ENCODE measurements around the gene DDX23. TPM values are rescaled to one million over a fixed set of nuclear protein-coding genes. Genes with fewer than 3 reads are reported as not detected.
"Not testable (repeated sequence)": the region's sequence is repeated elsewhere in the genome, so short reads cannot be mapped to it uniquely, and the experiment has no call there.

The DDX23 gene
- total RNA-seq, 6 experiments from 2014 or later, result 24.4 to 39.6 (median 31.8) TPM

DNA sequence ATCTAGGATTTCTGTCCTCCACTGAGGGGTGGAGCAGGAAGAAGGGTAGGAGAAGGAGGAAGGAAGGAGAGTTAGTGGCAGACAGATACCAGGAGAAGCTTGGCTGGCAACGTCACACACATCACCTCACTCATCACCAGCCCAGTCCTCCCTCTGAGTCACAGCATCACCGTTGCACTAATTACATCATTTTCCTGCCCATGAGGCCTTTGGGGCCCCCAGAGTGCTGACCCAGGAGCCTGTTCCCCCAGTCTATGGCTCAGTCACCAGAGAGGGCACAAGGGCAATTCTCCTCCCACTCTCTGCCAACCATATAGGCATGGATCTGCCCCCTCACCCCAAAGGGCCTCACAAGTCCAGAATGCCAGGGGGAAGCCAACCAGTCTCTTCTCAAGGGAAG is 9.1 kb upstream of the DDX23 start:
- ATAC-seq, result no peak
- Histone ChIP-seq H3K27ac (no peak overlapping the region), H3K27me3 (no peaks in the 10 kb centered on the region), H3K4me1 (peaks cover 0 to 12% (median 6%) of the 10 kb centered on the region in 4 donors), H3K9me3 (no peaks in the 10 kb centered on the region), H3K4me3 (no peak overlapping the region), H3K36me3 (peaks cover 0 to 48% (median 9%) of the 10 kb centered on the region in 4 donors)
- WGBS (ENCODE audit: insufficient coverage, low coverage, low lambda C conversion rate, missing lambda C conversion rate), result 24% methylated on average over 2 of the region's 2 CpGs
- intact Hi-C loops (cut with DNase I), result no loop called here
- TF ChIP-seq, protein P1, sequence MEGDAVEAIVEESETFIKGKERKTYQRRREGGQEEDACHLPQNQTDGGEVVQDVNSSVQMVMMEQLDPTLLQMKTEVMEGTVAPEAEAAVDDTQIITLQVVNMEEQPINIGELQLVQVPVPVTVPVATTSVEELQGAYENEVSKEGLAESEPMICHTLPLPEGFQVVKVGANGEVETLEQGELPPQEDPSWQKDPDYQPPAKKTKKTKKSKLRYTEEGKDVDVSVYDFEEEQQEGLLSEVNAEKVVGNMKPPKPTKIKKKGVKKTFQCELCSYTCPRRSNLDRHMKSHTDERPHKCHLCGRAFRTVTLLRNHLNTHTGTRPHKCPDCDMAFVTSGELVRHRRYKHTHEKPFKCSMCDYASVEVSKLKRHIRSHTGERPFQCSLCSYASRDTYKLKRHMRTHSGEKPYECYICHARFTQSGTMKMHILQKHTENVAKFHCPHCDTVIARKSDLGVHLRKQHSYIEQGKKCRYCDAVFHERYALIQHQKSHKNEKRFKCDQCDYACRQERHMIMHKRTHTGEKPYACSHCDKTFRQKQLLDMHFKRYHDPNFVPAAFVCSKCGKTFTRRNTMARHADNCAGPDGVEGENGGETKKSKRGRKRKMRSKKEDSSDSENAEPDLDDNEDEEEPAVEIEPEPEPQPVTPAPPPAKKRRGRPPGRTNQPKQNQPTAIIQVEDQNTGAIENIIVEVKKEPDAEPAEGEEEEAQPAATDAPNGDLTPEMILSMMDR (IDR thresholded peaks at IDR 0.05), result no peak
- TF ChIP-seq POLR2A (IDR thresholded peaks at IDR 0.05), result no peak
- DNase-seq, result no peak

DNA sequence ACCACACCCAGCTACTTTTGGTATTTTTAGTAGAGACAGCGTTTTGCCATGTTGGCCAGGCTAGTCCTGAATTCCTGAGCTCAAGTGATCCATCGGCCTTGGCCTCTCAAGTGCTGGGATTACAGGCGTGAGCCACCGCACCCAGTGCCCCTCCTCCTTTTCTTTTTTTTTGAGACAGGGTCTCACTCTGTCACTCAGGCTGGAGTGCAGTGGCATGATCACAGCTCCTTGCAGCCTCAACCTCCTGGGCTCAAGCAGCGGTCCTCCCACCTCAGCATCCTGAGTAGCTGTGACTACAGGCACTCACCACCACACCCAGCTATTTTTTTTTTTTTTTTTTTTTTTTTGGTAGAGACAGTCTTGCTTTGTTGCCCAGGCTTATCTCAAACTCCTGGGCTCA is 8.3 kb upstream of the DDX23 start:
- Histone ChIP-seq H3K36me3 (peaks cover 0 to 48% (median 9%) of the 10 kb centered on the region in 4 donors), H3K4me1 (peaks cover 0 to 12% (median 4%) of the 10 kb centered on the region in 4 donors)
- 86% methylated on average over 4 of the region's 5 CpGs for whole genome bisulfite sequencing (ENCODE audit: insufficient coverage, low coverage, low lambda C conversion rate, missing lambda C conversion rate)
- H3K9me3 ChIP-seq; intact Hi-C loops (cut with DNase I); H3K4me3 ChIP-seq; H3K27ac ChIP-seq; DNase-seq; ATAC-seq; H3K27me3 ChIP-seq: not testable (repeated sequence)

DNA sequence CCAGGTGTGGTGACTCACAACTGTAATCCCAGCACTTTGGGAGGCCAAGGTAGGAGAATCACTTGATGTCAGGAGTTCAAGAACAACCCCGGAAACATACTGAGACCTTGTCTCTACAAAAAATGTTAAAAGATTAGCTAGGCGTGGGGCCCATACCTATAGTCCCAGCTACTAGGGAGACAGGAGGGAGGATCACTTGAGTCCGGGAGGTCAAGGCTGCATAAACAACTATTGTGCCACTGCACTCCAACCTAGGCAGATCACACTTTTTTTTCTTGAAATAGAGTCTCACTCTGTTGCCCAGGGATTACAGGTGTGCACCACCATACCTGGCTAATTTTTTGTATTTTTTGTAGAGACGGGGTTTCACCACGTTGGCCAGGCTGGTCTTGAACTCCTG is 7.6 kb upstream of the DDX23 start:
- WGBS (ENCODE audit: insufficient coverage, low coverage, low lambda C conversion rate, missing lambda C conversion rate), result 83% methylated on average over 5 of the region's 5 CpGs
- H3K4me3 ChIP-seq, result no peak overlapping the region
- no peaks in the 10 kb centered on the region for H3K9me3 ChIP-seq
- H3K27ac ChIP-seq, result no peak overlapping the region
- ATAC-seq (no peak), DNase-seq (no peak)
- intact Hi-C loops (cut with DNase I), result loop anchor here (5.0 to 10.0 kb wide), 2 partner anchors 33 to 75 kb away; no protein-coding TSS in a partner anchor
- no peaks in the 10 kb centered on the region for H3K27me3 ChIP-seq
- no peak for TF ChIP-seq POLR2A (IDR thresholded peaks at IDR 0.05)
- TF ChIP-seq, protein P1 (IDR thresholded peaks at IDR 0.05), result no peak
- peaks cover 0 to 12% (median 4%) of the 10 kb centered on the region in 4 donors for H3K4me1 ChIP-seq
- H3K36me3 ChIP-seq, result peaks cover 0 to 48% (median 9%) of the 10 kb centered on the region in 4 donors

DNA sequence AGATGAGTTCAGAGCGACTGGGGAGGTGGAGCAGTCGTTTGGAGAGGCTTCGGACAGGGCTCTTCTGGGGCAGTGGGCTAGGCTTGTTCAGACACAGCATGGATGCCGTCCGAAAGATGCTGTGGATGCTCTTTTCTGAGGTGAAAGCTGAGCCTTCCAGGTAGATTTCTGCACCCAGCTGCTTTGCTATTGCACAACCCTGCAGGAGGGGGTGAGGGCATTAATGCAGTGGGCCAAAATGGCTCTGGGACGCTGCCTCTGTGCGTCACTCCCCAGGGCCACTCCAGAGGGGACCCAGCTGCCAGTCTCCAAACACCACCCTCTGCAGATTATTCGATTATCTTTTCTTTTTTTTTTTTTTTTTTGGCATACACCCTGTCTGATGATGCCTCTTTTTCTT is 6.1 kb upstream of the DDX23 start:
- TF ChIP-seq, protein P1 (IDR thresholded peaks at IDR 0.05), result no peak
- TF ChIP-seq POLR2A (IDR thresholded peaks at IDR 0.05), result no peak
- ATAC-seq, result peak in 1 of 4 donors; percentile 1
- H3K9me3 ChIP-seq, result no peaks in the 10 kb centered on the region
- H3K27me3 ChIP-seq, result no peaks in the 10 kb centered on the region
- no peak overlapping the region for H3K4me3 ChIP-seq
- H3K36me3 ChIP-seq, result peaks cover 0 to 48% (median 9%) of the 10 kb centered on the region in 4 donors
- H3K27ac ChIP-seq, result no peak overlapping the region
- no peak for DNase-seq
- 80% methylated on average over 8 of the region's 8 CpGs for WGBS (ENCODE audit: insufficient coverage, low coverage, low lambda C conversion rate, missing lambda C conversion rate)
- H3K4me1 ChIP-seq, result peaks cover 0 to under 1% (median 0%) of the 10 kb centered on the region in 4 donors
- intact Hi-C loops (cut with DNase I), result loop anchor here (5.0 to 10.0 kb wide), 2 partner anchors 34 to 77 kb away; no protein-coding TSS in a partner anchor

DNA sequence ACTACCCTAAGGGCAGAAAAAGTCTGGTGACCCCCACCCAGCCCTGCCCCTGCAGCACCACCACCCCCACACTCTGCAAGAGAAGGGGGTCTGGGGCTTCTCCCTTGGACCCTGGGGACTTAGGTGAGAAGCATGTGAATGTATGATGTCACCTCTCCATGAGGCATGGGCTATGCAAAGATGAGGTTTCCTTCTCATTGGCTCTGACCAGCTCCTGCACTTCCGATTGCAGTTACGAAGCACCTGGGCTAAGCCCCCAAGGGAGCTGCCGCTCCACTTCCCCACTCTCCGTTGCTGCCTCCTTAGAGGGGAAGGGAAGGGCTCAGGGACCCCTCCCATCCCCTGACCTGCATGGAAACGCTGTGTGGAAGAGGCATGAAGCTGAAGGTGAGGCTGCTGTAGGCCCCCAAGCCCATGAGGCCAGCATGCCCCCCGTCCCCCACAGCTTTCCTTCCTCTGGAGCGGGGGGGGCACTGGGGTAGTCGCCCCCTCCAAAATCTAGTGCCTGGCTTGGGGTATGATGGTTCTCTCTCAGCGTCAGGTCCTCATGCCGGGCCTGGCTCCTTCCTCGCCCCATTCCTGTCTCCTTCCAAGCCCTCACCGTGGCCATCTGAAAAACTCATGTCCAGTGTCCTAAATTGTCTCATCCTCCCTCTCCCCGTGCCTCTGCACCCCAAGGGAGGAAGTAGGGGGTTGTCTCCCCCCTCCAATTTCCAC is 5.5 kb upstream of the DDX23 start:
- ATAC-seq (peak in 1 of 4 donors; percentile 4), DNase-seq (no peak)
- H3K4me3 ChIP-seq, result no peak overlapping the region
- no peak overlapping the region for H3K27ac ChIP-seq
- no peaks in the 10 kb centered on the region for H3K27me3 ChIP-seq
- H3K9me3 ChIP-seq, result no peaks in the 10 kb centered on the region
- TF ChIP-seq, protein P1 (IDR thresholded peaks at IDR 0.05), result no peak
- no peak for TF ChIP-seq POLR2A (IDR thresholded peaks at IDR 0.05)
- peaks cover 0 to 3% (median 0%) of the 10 kb centered on the region in 4 donors for H3K4me1 ChIP-seq
- no CpG with 5 or more reads among the region's 13 CpGs for WGBS (ENCODE audit: insufficient coverage, low coverage, low lambda C conversion rate, missing lambda C conversion rate)
- peaks cover 0 to 48% (median 9%) of the 10 kb centered on the region in 4 donors for H3K36me3 ChIP-seq
- intact Hi-C loops (cut with DNase I), result loop anchor here (5.0 to 10.0 kb wide), 2 partner anchors 35 to 77 kb away; no protein-coding TSS in a partner anchor

Measured in right lobe of liver (tissue), 6 donors.